TTC549 (cell line): Measurements from ENCODE around the gene LSM8.
"Not testable (repeated sequence)": the region's sequence is repeated elsewhere in the genome, so short reads cannot be mapped to it uniquely, and the experiment has no call there.

Source experiments
- FAIRE-seq: peaks from 2 replicates; lab custom pipeline; 2012; peaks lifted over from hg19 to GRCh38; lab: Jason Lieb, UNC

LSM8 gene

GRCh38 chr7:118214051-118214832 lies 30.3 kb downstream of the LSM8 start:
- FAIRE-seq = no peak

GRCh38 chr7:118214833-118215182 lies 30.8 kb downstream of the LSM8 start:
- FAIRE-seq = no peak

- FAIRE-seq = no peak
Observed at GRCh38 chr7:118217210-118217619, 33.3 kb downstream of the LSM8 start.

GRCh38 chr7:118218413-118219156 lies 34.6 kb downstream of the LSM8 start:
- FAIRE-seq = no peak

GRCh38 chr7:118219157-118219512 lies 35.2 kb downstream of the LSM8 start:
- no peak for FAIRE-seq

GRCh38 chr7:118220583-118220982 lies 36.6 kb downstream of the LSM8 start:
- FAIRE-seq = no peak

- no peak for FAIRE-seq
Observed at GRCh38 chr7:118222591-118222990, 38.6 kb downstream of the LSM8 start.

- no peak for FAIRE-seq
Observed at GRCh38 chr7:118224521-118224920, 40.6 kb downstream of the LSM8 start, which contains the start of gene ANKRD7. TSS of gene ANKRD7 (plus strand) at chr7:118224704. CDS start at chr7:118224831, 127 bp downstream.

GRCh38 chr7:118232837-118233236 lies 48.9 kb downstream of the LSM8 start:
- no peak for FAIRE-seq

GRCh38 chr7:118233799-118234198 lies 49.8 kb downstream of the LSM8 start:
- no peak for FAIRE-seq

- no peak for FAIRE-seq
Observed at GRCh38 chr7:118239014-118239413, 55.0 kb downstream of the LSM8 start.

GRCh38 chr7:118240320-118240719 lies 56.4 kb downstream of the LSM8 start:
- FAIRE-seq = not testable (repeated sequence)
